OCI-LY7 (cell line): ENCODE measurements around the gene KLF11. TPM values are rescaled to one million over a fixed set of nuclear protein-coding genes. Genes with fewer than 3 reads are reported as not detected.

Experiments used
- BruUV-seq: library from RNA; stranded (reverse); fragments of 400-500 nt; replicated peaks from 2 replicates; lab custom pipeline; 2021; lab: Mats Ljungman, UMichigan
- CTCF ChIA-PET: fragments of 300-600 bp; sonication (Branson Sonifier 250); formaldehyde crosslinking; loops from one replicate; lab custom pipeline; 2022; ENCODE audit warnings: antibody characterized with exemption; ENCODE audit not compliant: unreplicated experiment; lab: Charles Lee
- POLR2A ChIA-PET: fragments of 300-600 bp; sonication (Branson Sonifier 250); formaldehyde crosslinking; loops from one replicate; lab custom pipeline; 2022; ENCODE audit warnings: antibody characterized with exemption; lab: Charles Lee
- DNase-seq: peaks from one replicate; pipeline ENCODE4 v3.0.0-alpha.2; 2015; ENCODE audit warnings: low spot score
- H2AFZ ChIP-seq: fragments of 200-600 bp; sonication (generic), shearing (Covaris generic); 2 replicates; pipeline ENCODE4 v1.6.1; 2014; ENCODE audit warnings: mild to moderate bottlenecking, antibody characterized with exemption, low read length, moderate library complexity
- H3K27ac ChIP-seq: fragments of 200-600 bp; sonication (generic); 2 replicates; pipeline ENCODE4 v1.5.1; 2014; ENCODE audit warnings: mixed run types, low read depth, mild to moderate bottlenecking, moderate library complexity, low read length, inconsistent platforms; ENCODE audit not compliant: poor library complexity, severe bottlenecking
- H3K36me3 ChIP-seq: fragments of 200-600 bp; sonication (generic); 2 replicates; pipeline ENCODE4 v1.6.1; 2014; ENCODE audit warnings: mild to moderate bottlenecking, antibody characterized with exemption, low read length, moderate library complexity, mixed read lengths; ENCODE audit not compliant: insufficient read depth
- H3K4me1 ChIP-seq: fragments of 200-600 bp; sonication (generic); 2 replicates; pipeline ENCODE4 v1.5.1; 2014; ENCODE audit warnings: mild to moderate bottlenecking, low read length; ENCODE audit not compliant: insufficient read depth, poor library complexity, severe bottlenecking
- H3K4me2 ChIP-seq: fragments of 200-600 bp; sonication (generic); 2 replicates; pipeline ENCODE4 v1.6.1; 2014; ENCODE audit warnings: mild to moderate bottlenecking, low read length
- H3K4me3 ChIP-seq: fragments of 200-600 bp; sonication (generic); 2 replicates; pipeline ENCODE4 v1.5.1; 2014; ENCODE audit warnings: mild to moderate bottlenecking, low read depth, low read length; ENCODE audit not compliant: poor library complexity, severe bottlenecking
- H3K79me2 ChIP-seq: fragments of 200-600 bp; sonication (generic); 2 replicates; pipeline ENCODE4 v1.6.1; 2016; ENCODE audit warnings: low read depth, mild to moderate bottlenecking, low read length, moderate library complexity, mixed read lengths; ENCODE audit not compliant: insufficient read depth
- H3K9me2 ChIP-seq: fragments of 200-600 bp; sonication (generic); 2 replicates; pipeline ENCODE4 v1.6.1; 2016; ENCODE audit warnings: mild to moderate bottlenecking, low read length, mixed read lengths; ENCODE audit not compliant: insufficient read depth
- H3K9me3 ChIP-seq: fragments of 200-600 bp; sonication (generic); 2 replicates; pipeline ENCODE4 v1.6.1; 2014; ENCODE audit warnings: mild to moderate bottlenecking, mixed run types, low read length, mixed read lengths
- H4K20me1 ChIP-seq: fragments of 200-600 bp; sonication (generic); 2 replicates; pipeline ENCODE4 v1.6.1; 2014; ENCODE audit warnings: mild to moderate bottlenecking, antibody characterized with exemption, low read length, moderate library complexity, mixed read lengths; ENCODE audit not compliant: insufficient read depth
- CTCF ChIP-seq: fragments of 200-600 bp; sonication (generic); conservative IDR thresholded peaks from 2 replicates; pipeline ENCODE4 v1.5.1; 2014; ENCODE audit warnings: mild to moderate bottlenecking, antibody characterized with exemption, low read length, moderate library complexity, mixed read lengths
- EZH2phosphoT487 ChIP-seq: fragments of 200-600 bp; sonication (generic); IDR thresholded peaks from 2 replicates; pipeline ENCODE4 v1.6.1; 2018; ENCODE audit warnings: low read depth, borderline replicate concordance, mild to moderate bottlenecking, mixed run types, antibody characterized with exemption, low read length, moderate library complexity, mixed read lengths
- intact Hi-C: fragments of 100-400 bp; cut with micrococcal nuclease; formaldehyde crosslinking; loops from one replicate; pipeline ENCODE4 v1.10.0; 2022; ENCODE audit not compliant: unreplicated experiment
- total RNA-seq, 2 experiments: library from RNA; depleted of rRNA in 1 of 2; stranded (reverse); fragments of >200 nt in 1 of 2; shearing (Covaris generic) in 1 of 2; gene quantifications; 2 replicates each; pipeline ENCODE4 v1.2.3, GENCODE V29; 2014 to 2022

KLF11 gene
- total RNA-seq, 2 experiments from 2014 or later = 6.5 to 14.9 TPM

DNA sequence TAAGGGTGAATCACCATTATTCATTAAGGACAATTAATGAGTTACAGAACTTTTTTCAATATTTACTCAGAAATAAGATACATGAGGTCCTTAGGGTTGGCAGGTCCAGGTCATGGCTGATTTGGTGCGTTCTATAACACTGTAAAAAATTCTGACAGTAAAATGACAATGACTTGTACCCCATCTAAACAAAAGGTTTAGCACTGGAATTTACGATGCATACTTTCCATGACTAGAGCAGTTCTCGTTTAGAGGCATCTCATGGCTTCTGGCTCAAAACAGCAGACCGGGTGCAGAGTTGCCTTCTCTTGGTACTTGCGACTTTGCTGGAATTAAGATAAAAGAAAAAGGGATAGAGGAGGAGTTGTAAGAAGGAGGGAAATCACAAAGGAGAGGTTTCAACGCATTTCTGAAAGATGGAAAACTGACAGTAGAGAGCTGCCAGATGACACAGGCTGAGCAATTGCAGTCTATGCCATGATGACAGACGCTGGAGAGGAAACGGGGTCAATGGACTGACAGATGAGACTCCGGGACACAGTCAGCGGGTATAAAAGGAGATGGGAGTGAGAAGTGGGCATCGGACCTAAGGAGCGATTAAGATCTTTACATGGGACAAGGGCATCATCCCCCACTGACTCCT lies 41.0 kb downstream of the KLF11 start:
- peak overlapping the region; percentile 57 for H3K4me2 ChIP-seq
- POLR2A ChIA-PET = interaction anchor here (1.2 to 1.8 kb wide), 6 partner anchors 11 to 46 kb away, joined by 3 to 10 read pairs (median 6); no protein-coding TSS in a partner anchor
- TF ChIP-seq EZH2phosphoT487 = no peak
- no peak for TF ChIP-seq CTCF
- peak overlapping the region; percentile 41; the same call in 1 of the 2 replicates for H2AFZ ChIP-seq
- H3K9me2 ChIP-seq = no peaks in the 10 kb centered on the region
- H3K4me3 ChIP-seq = no peak overlapping the region
- H4K20me1 ChIP-seq = no peaks in the 10 kb centered on the region
- H3K4me1 ChIP-seq = peaks cover 50% of the 10 kb centered on the region
- no TSS peak for BruUV-seq
- H3K27ac ChIP-seq = no peak overlapping the region
- no peaks in the 10 kb centered on the region for H3K79me2 ChIP-seq
- no peak for DNase-seq
- intact Hi-C loops = no loop called here
- H3K9me3 ChIP-seq = no peaks in the 10 kb centered on the region
- no peaks in the 10 kb centered on the region for H3K36me3 ChIP-seq
- CTCF ChIA-PET = interaction anchor here (1.4 kb wide), 1 partner anchor 12 kb away, joined by 3 read pairs; no protein-coding TSS in a partner anchor

DNA sequence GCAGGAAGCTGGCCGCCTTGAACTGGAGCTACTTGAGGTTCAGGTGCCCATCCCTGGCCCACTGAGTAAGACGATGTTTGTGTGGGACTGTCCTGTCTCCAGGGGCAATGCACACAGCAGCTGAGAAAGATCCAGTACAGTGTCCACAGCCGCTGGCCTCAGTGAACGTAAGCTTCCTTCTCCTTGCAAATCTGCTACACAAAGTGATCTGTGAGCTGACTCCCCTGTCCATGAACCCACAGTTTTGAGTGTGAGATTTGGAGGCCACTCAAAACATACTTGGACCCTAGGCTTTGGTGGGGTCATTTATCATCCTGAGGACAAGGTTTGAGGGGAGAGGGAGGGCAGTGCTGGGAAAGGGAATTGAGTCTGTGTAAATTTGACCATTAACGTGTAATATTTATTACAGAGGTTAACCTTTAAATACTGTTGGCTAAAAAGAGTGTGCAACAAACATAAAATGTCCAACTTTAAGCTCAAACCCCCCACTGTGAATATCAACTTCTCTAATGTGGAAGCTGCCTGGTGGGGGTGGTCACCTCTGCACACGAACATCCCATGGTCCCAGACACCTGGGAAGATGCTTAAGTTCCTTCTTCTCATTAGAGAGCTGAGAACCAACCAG lies 41.8 kb downstream of the KLF11 start:
- TF ChIP-seq EZH2phosphoT487 (no peak), CTCF (no peak)
- intact Hi-C loops = no loop called here
- H3K27ac ChIP-seq = no peak overlapping the region
- DNase-seq = no peak
- H4K20me1 ChIP-seq = no peaks in the 10 kb centered on the region
- BruUV-seq = no TSS peak
- H3K9me2 ChIP-seq = no peaks in the 10 kb centered on the region
- no peaks in the 10 kb centered on the region for H3K79me2 ChIP-seq
- H2AFZ ChIP-seq = no peak overlapping the region
- ChIA-PET POLR2A (interaction anchor here (0.5 to 1.6 kb wide), 8 partner anchors 8 to 330 kb away, joined by 3 to 10 read pairs (median 5); no protein-coding TSS in a partner anchor), CTCF (interaction anchor here (1.4 kb wide), 1 partner anchor 11 kb away, joined by 3 read pairs; no protein-coding TSS in a partner anchor)
- H3K4me1 ChIP-seq = peaks cover 55% of the 10 kb centered on the region
- H3K4me2 ChIP-seq = no peak overlapping the region
- H3K36me3 ChIP-seq = no peaks in the 10 kb centered on the region
- no peak overlapping the region for H3K4me3 ChIP-seq
- no peaks in the 10 kb centered on the region for H3K9me3 ChIP-seq
